Mesenchymal stem cell (in vitro differentiated cells and primary cell): ENCODE measurements around the gene ALG9.
A peak's percentile ranks its signal among the peaks of the same experiment; 100 is the strongest.

ENCODE experiments used
- DNase-seq: peaks from one replicate; pipeline ENCODE4 v3.0.0-alpha.2; 2013
- H2AFZ ChIP-seq: one replicate; pipeline ENCODE4 v1.6.1; 2013; ENCODE audit warnings: low read depth, mild to moderate bottlenecking, control low read depth, inconsistent platforms, low read length, moderate library complexity
- H2AK5ac ChIP-seq: 2 replicates; pipeline ENCODE4 v1.6.1; 2013; ENCODE audit warnings: low read length, moderate library complexity, mild to moderate bottlenecking, inconsistent platforms; ENCODE audit not compliant: severe bottlenecking
- H2BK120ac ChIP-seq: one replicate; pipeline ENCODE4 v1.6.1; 2013; ENCODE audit warnings: low read depth, mild to moderate bottlenecking, inconsistent platforms, low read length, moderate library complexity
- H2BK12ac ChIP-seq, 2 experiments: one replicate each; pipeline ENCODE4 v1.6.1; 2013; ENCODE audit warnings: inconsistent platforms in 2 of 2, low read length in 2 of 2, mild to moderate bottlenecking in 2 of 2, moderate library complexity in 2 of 2, control low read depth in 1 of 2
- H2BK15ac ChIP-seq: one replicate; pipeline ENCODE4 v1.6.1; 2013; ENCODE audit warnings: mild to moderate bottlenecking, low read depth, inconsistent platforms; ENCODE audit not compliant: poor library complexity, severe bottlenecking
- H2BK5ac ChIP-seq: 2 replicates; pipeline ENCODE4 v1.6.1; 2013; ENCODE audit warnings: low read depth, mild to moderate bottlenecking, low read length, control low read depth, inconsistent platforms; ENCODE audit not compliant: poor library complexity, severe bottlenecking
- H3K14ac ChIP-seq, 2 experiments: one replicate each; pipeline ENCODE4 v1.6.1; 2013; ENCODE audit warnings: inconsistent platforms in 2 of 2, low read length in 2 of 2, control low read depth in 1 of 2, mild to moderate bottlenecking in 1 of 2, moderate library complexity in 1 of 2
- H3K18ac ChIP-seq, 2 experiments: one replicate each; pipeline ENCODE4 v1.6.1; 2013; ENCODE audit warnings: inconsistent platforms in 2 of 2, low read length in 2 of 2, control low read depth in 1 of 2, low read depth in 1 of 2, mild to moderate bottlenecking in 1 of 2
- H3K23ac ChIP-seq, 2 experiments: one replicate each; pipeline ENCODE4 v1.6.1; 2013; ENCODE audit warnings: inconsistent platforms in 2 of 2, low read length in 2 of 2, mild to moderate bottlenecking in 2 of 2, moderate library complexity in 2 of 2, control low read depth in 1 of 2
- H3K27ac ChIP-seq: 2 replicates; pipeline ENCODE4 v1.5.1; 2013; ENCODE audit warnings: mild to moderate bottlenecking, moderate library complexity, low read length, control low read depth, inconsistent platforms; ENCODE audit not compliant: poor library complexity, severe bottlenecking
- H3K27me3 ChIP-seq, 2 experiments: 2 replicates each; pipeline versions ENCODE4 v1.6.1 to v1.7.0; 2013; ENCODE audit warnings: low read length in 2 of 2, mild to moderate bottlenecking in 2 of 2, moderate library complexity in 2 of 2, control low read depth in 1 of 2, inconsistent platforms in 1 of 2; ENCODE audit not compliant: control insufficient read depth in 1 of 2, insufficient read depth in 1 of 2
- H3K36me3 ChIP-seq, 2 experiments: 2 replicates each; pipeline versions ENCODE4 v1.6.1 to v1.7.0; 2013; ENCODE audit warnings: low read length in 2 of 2, control low read depth in 1 of 2, inconsistent platforms in 1 of 2, low read depth in 1 of 2, mild to moderate bottlenecking in 1 of 2; ENCODE audit not compliant: insufficient read depth in 2 of 2, control insufficient read depth in 1 of 2
- H3K4ac ChIP-seq, 2 experiments: one replicate each; pipeline ENCODE4 v1.6.1; 2013; ENCODE audit warnings: inconsistent platforms in 2 of 2, low read length in 2 of 2, mild to moderate bottlenecking in 2 of 2, moderate library complexity in 2 of 2, control low read depth in 1 of 2, low read depth in 1 of 2
- H3K4me1 ChIP-seq: 2 replicates; pipeline ENCODE4 v1.6.1; 2013; ENCODE audit warnings: low read depth, low read length, control low read depth; ENCODE audit not compliant: control insufficient read depth, insufficient read depth
- H3K4me2 ChIP-seq: 2 replicates; pipeline ENCODE4 v1.6.1; 2013; ENCODE audit warnings: low read length, mild to moderate bottlenecking, inconsistent platforms; ENCODE audit not compliant: poor library complexity, severe bottlenecking
- H3K4me3 ChIP-seq, 2 experiments: 2 replicates each; pipeline versions ENCODE4 v1.5.1 to v1.7.0; 2013; ENCODE audit warnings: low read length in 2 of 2, mild to moderate bottlenecking in 2 of 2, control low read depth in 1 of 2, low read depth in 1 of 2; ENCODE audit not compliant: insufficient read depth in 1 of 2
- H3K79me1 ChIP-seq: replicated peaks from 2 replicates; pipeline ENCODE4 v1.6.1; 2013; ENCODE audit warnings: mild to moderate bottlenecking, control low read depth, low read length, inconsistent platforms; ENCODE audit not compliant: poor library complexity, severe bottlenecking
- H3K9ac ChIP-seq: 2 replicates; pipeline ENCODE4 v1.7.0; 2013; ENCODE audit warnings: mild to moderate bottlenecking, low read length, moderate library complexity
- H3K9me3 ChIP-seq: 2 replicates; pipeline ENCODE4 v1.7.0; 2013; ENCODE audit warnings: mild to moderate bottlenecking, low read length; ENCODE audit not compliant: control insufficient read depth
- H4K8ac ChIP-seq: one replicate; pipeline ENCODE4 v1.6.1; 2013; ENCODE audit warnings: inconsistent platforms, mild to moderate bottlenecking, low read length, moderate library complexity
- H4K91ac ChIP-seq: one replicate; pipeline ENCODE4 v1.6.1; 2013; ENCODE audit warnings: mild to moderate bottlenecking, low read length, inconsistent platforms
- WGBS: methylation state at CpG from one replicate; pipeline ENCODE4 v1.1.7; 2013; ENCODE audit warnings: mixed read lengths; 5-methylcytosine and 5-hydroxymethylcytosine counted together

Gene ALG9

GRCh38 chr11:111777094-111778046 is 94.0 kb downstream of the ALG9 start:
- H3K4me2 ChIP-seq: no peak overlapping the region
- H2BK12ac ChIP-seq: no peak overlapping the region
- peak; percentile 77 for DNase-seq
- no peak overlapping the region for H2AK5ac ChIP-seq
- H4K8ac ChIP-seq: peak overlapping the region; percentile 20
- no peak overlapping the region for H3K18ac ChIP-seq
- no peaks in the 10 kb centered on the region for H3K9me3 ChIP-seq
- no peak overlapping the region for H4K91ac ChIP-seq
- 87% methylated on average over 3 of the region's 4 CpGs for WGBS
- H3K36me3 ChIP-seq: no peaks in the 10 kb centered on the region
- no peaks in the 10 kb centered on the region for H3K79me1 ChIP-seq
- H2BK5ac ChIP-seq: peak overlapping the region; percentile 2
- peaks cover 5% of the 10 kb centered on the region for H3K4me1 ChIP-seq
- no peaks in the 10 kb centered on the region for H3K27me3 ChIP-seq
- peak overlapping the region; percentile 44 for H3K27ac ChIP-seq
- H2BK15ac ChIP-seq: no peak overlapping the region
- peak overlapping the region; percentile 0 for H3K9ac ChIP-seq
- no peak overlapping the region for H2BK120ac ChIP-seq
- no peak overlapping the region for H2AFZ ChIP-seq
- no peak overlapping the region for H3K14ac ChIP-seq
- H3K4ac ChIP-seq: no peak overlapping the region
- no peak overlapping the region for H3K4me3 ChIP-seq
- H3K23ac ChIP-seq: no peak overlapping the region

- 88% methylated on average over 6 of the region's 6 CpGs for WGBS
- Histone ChIP-seq H2AFZ (no peak overlapping the region), H2BK120ac (no peak overlapping the region)
Observed at GRCh38 chr11:111776398-111777093, 94.8 kb downstream of the ALG9 start.

GRCh38 chr11:111774955-111775710 is 96.2 kb downstream of the ALG9 start:
- Histone ChIP-seq H3K4ac (no peak overlapping the region), H4K8ac (no peak overlapping the region), H2AFZ (no peak overlapping the region), H2BK5ac (no peak overlapping the region), H3K36me3 (no peaks in the 10 kb centered on the region), H3K23ac (no peak overlapping the region), H3K9me3 (no peaks in the 10 kb centered on the region), H3K27ac (no peak overlapping the region), H4K91ac (no peak overlapping the region), H3K9ac (peak overlapping the region; percentile 12), H2BK120ac (no peak overlapping the region), H3K79me1 (no peaks in the 10 kb centered on the region), H2BK15ac (no peak overlapping the region), H3K27me3 (no peaks in the 10 kb centered on the region), H3K4me1 (peaks cover 5% of the 10 kb centered on the region), H2AK5ac (no peak overlapping the region), H3K14ac (no peak overlapping the region), H2BK12ac (no peak overlapping the region), H3K18ac (no peak overlapping the region), H3K4me3 (no peak overlapping the region), H3K4me2 (no peak overlapping the region)
- no peak for DNase-seq
- WGBS: 98% methylated on average over 4 of the region's 6 CpGs

More at GRCh38 chr11:111776398-111777093, 94.8 kb downstream of the ALG9 start:
- H3K23ac ChIP-seq: no peak overlapping the region
- H2BK12ac ChIP-seq: no peak overlapping the region
- H3K79me1 ChIP-seq: no peaks in the 10 kb centered on the region
- peaks cover 5% of the 10 kb centered on the region for H3K4me1 ChIP-seq
- H3K27me3 ChIP-seq: no peaks in the 10 kb centered on the region
- H3K14ac ChIP-seq: no peak overlapping the region
- no peak overlapping the region for H4K91ac ChIP-seq
- DNase-seq: no peak
- no peaks in the 10 kb centered on the region for H3K36me3 ChIP-seq
- H3K4ac ChIP-seq: no peak overlapping the region
- H3K27ac ChIP-seq: no peak overlapping the region
- no peak overlapping the region for H2BK5ac ChIP-seq
- H3K4me2 ChIP-seq: no peak overlapping the region
- H3K9me3 ChIP-seq: no peaks in the 10 kb centered on the region
- H2AK5ac ChIP-seq: peak overlapping the region; percentile 13
- H2BK15ac ChIP-seq: no peak overlapping the region
- H3K9ac ChIP-seq: no peak overlapping the region
- no peak overlapping the region for H3K18ac ChIP-seq
- H3K4me3 ChIP-seq: no peak overlapping the region
- no peak overlapping the region for H4K8ac ChIP-seq
